ENCODE measurements around the gene C19orf12. TPM values are rescaled to one million over a fixed set of nuclear protein-coding genes. Genes with fewer than 3 reads are reported as not detected.

Gene C19orf12
- polyA plus RNA-seq, 1 experiment, result 33.9 TPM

DNA sequence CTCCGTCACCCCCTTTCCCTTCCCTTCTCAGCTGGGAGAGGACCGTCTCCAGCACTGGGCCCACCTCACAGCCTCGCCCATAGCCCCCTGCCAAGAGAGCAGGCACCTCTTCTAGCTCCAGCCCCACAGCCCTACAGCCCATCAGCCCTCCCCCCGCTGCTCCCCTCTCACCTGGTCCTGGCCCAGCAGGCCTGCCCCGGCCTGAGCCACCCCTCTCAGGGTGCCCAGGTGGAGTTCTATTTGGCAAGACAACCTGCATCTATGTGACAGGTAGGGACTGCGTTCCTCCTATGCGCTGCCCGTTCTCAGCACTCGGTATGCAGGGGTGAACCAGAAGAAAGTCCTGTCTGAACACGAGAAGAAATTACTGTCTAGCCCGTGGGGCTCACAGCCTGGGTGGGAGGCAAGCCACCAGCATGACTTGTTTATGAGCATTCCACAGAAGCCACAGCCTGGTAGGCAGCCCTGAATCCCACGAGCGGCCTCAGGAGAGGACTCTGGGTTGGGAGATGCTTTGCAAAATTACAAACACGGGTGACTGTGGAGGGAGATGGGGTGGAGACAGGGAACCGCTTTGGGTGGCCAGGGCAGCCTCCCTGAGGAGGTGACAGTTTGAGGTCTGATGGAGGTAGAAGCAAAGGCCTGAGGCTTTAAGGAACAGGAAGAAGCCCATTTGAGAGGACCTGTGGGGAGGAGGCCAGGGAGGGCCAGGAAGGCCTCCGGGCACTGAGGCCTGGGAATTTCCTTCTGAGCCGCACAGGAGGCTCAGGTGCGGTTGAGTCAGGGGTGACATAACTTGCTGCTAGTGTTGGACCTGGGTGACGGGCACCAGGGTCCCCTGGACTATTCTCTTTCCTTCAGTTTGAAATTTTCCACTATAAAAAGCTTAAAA, 51.0 kb downstream of the C19orf12 start:
- CTCF ChIA-PET, result interaction anchor here (0.5 to 10.1 kb wide), 7 partner anchors 30 to 937 kb away, joined by 3 to 62 read pairs (median 5); partner anchors contain the start of gene POP4
- no peak overlapping the region for H3K4me3 ChIP-seq (ENCODE audit: low read depth, low read length)
- POLR2A ChIA-PET, result no interaction called here
- H3K27me3 ChIP-seq (ENCODE audit: control insufficient read depth, insufficient read depth, low read length), result no peaks in the 10 kb centered on the region
- TF ChIP-seq, protein P1, sequence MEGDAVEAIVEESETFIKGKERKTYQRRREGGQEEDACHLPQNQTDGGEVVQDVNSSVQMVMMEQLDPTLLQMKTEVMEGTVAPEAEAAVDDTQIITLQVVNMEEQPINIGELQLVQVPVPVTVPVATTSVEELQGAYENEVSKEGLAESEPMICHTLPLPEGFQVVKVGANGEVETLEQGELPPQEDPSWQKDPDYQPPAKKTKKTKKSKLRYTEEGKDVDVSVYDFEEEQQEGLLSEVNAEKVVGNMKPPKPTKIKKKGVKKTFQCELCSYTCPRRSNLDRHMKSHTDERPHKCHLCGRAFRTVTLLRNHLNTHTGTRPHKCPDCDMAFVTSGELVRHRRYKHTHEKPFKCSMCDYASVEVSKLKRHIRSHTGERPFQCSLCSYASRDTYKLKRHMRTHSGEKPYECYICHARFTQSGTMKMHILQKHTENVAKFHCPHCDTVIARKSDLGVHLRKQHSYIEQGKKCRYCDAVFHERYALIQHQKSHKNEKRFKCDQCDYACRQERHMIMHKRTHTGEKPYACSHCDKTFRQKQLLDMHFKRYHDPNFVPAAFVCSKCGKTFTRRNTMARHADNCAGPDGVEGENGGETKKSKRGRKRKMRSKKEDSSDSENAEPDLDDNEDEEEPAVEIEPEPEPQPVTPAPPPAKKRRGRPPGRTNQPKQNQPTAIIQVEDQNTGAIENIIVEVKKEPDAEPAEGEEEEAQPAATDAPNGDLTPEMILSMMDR (IDR thresholded peaks at IDR 0.05; ENCODE audit: insufficient read depth, low read depth, low read length), result no peak
- no peak for DNase-seq (ENCODE audit: low read depth)
- H3K36me3 ChIP-seq (ENCODE audit: control insufficient read depth, insufficient read depth, low read length), result no peaks in the 10 kb centered on the region; the same call in 1 of the 2 replicates

DNA sequence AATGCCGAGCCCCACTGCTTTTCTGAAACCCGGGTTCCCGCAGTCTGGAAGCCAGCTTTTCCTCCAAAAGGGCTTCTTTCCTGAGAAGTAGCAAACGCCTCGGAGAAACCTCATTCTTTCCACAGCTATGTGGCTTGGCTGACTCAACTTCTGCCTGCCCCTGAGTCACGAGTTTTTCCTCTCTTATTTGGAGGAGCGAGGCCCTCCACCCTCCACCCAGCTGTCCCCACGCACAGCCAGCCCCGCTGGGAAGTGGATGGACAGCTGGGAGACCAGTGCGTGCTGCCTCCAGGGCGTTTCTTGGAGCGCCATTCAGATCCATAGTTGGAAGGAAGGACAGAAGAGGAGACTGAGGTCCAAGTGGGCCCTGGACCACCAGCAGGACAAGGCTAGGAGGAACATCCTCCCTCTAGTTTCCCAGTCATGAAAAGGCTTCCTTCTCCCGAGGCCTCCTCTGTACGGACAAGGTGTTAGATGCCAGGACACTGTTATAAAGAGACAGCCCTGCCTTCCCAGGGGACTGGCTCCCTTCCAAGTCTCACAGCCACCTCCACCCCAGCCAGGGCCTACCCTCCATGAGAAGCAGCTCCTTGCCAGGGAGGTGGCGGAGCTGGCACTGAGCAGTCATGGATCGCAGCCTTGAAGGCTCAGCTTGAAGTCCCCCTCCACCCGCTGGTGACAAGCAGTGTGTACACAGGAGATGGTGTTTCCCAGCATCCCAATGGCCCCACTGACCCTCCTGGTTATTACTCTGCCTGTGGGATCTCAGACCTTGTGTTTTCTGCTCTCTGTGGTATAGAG, 52.3 kb downstream of the C19orf12 start:
- Histone ChIP-seq H3K4me3 (ENCODE audit: low read depth, low read length) (peak overlapping the region; percentile 18), H3K36me3 (ENCODE audit: control insufficient read depth, insufficient read depth, low read length) (no peaks in the 10 kb centered on the region; the same call in 1 of the 2 replicates), H3K27me3 (ENCODE audit: control insufficient read depth, insufficient read depth, low read length) (no peaks in the 10 kb centered on the region)
- peak; percentile 81 for DNase-seq (ENCODE audit: low read depth)
- TF ChIP-seq, protein P1 (IDR thresholded peaks at IDR 0.05; ENCODE audit: insufficient read depth, low read depth, low read length), result no peak
- CTCF ChIA-PET, result interaction anchor here (0.6 to 10.1 kb wide), 9 partner anchors 15 to 1009 kb away, joined by 3 to 62 read pairs (median 5); partner anchors contain the start of gene POP4
- POLR2A ChIA-PET, result interaction anchor here (0.8 kb wide), 1 partner anchor 15 kb away, joined by 4 read pairs; no protein-coding TSS in a partner anchor

DNA sequence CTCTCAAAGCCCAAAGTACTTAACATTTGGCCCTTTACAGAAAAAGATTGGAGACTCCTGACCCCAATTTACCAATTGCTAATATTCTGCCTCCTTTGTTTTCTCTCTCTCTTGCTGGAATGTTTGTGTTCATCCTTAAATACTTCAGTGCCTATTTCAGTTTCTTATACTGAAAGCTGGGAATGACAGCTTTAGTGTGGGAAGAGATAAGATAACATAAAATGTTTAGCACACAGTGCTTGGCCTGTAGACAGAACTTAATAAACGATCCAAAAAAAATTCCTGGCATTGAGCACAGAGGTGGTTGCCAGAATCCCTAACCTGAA, 52.8 kb downstream of the C19orf12 start:
- Histone ChIP-seq H3K36me3 (ENCODE audit: control insufficient read depth, insufficient read depth, low read length) (no peaks in the 10 kb centered on the region; the same call in 1 of the 2 replicates), H3K27me3 (ENCODE audit: control insufficient read depth, insufficient read depth, low read length) (no peaks in the 10 kb centered on the region), H3K4me3 (ENCODE audit: low read depth, low read length) (peak overlapping the region; percentile 18)
- no peak for DNase-seq (ENCODE audit: low read depth)
- TF ChIP-seq, protein P1 (IDR thresholded peaks at IDR 0.05; ENCODE audit: insufficient read depth, low read depth, low read length), result no peak
- ChIA-PET POLR2A (interaction anchor here (0.7 to 0.8 kb wide), 2 partner anchors 14 to 33 kb away, joined by 4 read pairs; no protein-coding TSS in a partner anchor), CTCF (interaction anchor here (0.6 to 10.1 kb wide), 9 partner anchors 15 to 1009 kb away, joined by 3 to 62 read pairs (median 5); partner anchors contain the start of gene POP4)

GRCh38 chr19:29660835-29661234, 54.2 kb downstream of the C19orf12 start:
- H3K4me3 ChIP-seq (ENCODE audit: low read depth, low read length), result no peak overlapping the region
- ChIA-PET POLR2A (no interaction called here), CTCF (interaction anchor here (1.4 to 10.1 kb wide), 3 partner anchors 10 to 50 kb away, joined by 3 to 62 read pairs (median 4); no protein-coding TSS in a partner anchor)
- no peaks in the 10 kb centered on the region for H3K27me3 ChIP-seq (ENCODE audit: control insufficient read depth, insufficient read depth, low read length)
- TF ChIP-seq, protein P1 (IDR thresholded peaks at IDR 0.05; ENCODE audit: insufficient read depth, low read depth, low read length), result no peak
- no peak for DNase-seq (ENCODE audit: low read depth)
- no peaks in the 10 kb centered on the region for H3K36me3 ChIP-seq (ENCODE audit: control insufficient read depth, insufficient read depth, low read length)

Data from BJ (cell line).